ENCODE results near the gene NFIA. TPM values are rescaled to one million over a fixed set of nuclear protein-coding genes. Genes with fewer than 3 reads are reported as not detected.

NFIA gene
- total RNA-seq, 4 donors from 2014 or later, result 68.2 to 172 (median 101) TPM

DNA sequence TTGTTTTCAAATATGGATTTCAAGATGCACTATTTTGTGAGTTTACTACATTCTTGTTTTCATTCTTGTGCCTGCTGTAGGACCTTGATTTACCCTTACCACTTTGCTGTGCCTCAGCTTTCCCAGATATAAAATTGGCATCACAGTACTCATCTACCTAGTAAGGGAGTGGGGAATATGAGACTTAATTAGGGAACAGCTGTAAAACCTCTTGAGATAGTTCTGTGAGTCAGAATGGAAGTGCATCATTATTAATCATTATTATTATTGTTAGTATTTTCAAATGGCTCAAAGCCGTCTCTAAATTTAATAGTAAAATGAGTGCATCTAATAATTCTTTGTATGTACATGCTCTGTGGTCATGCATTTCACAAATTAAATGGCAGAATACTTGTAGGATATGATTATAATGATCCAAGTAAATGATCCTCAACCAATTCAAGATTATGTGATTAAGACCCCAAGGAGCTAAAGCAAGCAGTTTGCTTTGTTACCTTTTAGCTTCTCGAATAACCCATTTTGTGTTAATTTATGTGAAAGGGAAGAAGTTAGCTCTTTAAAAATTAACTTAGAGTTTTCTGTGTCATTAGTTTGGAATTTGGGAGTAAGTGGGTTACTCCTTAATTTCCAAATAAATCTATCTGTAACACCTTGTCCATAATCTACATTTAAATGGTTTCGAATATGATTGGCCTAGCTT is 155.4 kb downstream of the NFIA start:
- TF ChIP-seq, protein P1, sequence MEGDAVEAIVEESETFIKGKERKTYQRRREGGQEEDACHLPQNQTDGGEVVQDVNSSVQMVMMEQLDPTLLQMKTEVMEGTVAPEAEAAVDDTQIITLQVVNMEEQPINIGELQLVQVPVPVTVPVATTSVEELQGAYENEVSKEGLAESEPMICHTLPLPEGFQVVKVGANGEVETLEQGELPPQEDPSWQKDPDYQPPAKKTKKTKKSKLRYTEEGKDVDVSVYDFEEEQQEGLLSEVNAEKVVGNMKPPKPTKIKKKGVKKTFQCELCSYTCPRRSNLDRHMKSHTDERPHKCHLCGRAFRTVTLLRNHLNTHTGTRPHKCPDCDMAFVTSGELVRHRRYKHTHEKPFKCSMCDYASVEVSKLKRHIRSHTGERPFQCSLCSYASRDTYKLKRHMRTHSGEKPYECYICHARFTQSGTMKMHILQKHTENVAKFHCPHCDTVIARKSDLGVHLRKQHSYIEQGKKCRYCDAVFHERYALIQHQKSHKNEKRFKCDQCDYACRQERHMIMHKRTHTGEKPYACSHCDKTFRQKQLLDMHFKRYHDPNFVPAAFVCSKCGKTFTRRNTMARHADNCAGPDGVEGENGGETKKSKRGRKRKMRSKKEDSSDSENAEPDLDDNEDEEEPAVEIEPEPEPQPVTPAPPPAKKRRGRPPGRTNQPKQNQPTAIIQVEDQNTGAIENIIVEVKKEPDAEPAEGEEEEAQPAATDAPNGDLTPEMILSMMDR (IDR thresholded peaks at IDR 0.05; ENCODE audit: low read depth), result no peak

- TF ChIP-seq, protein P1 (IDR thresholded peaks at IDR 0.05; ENCODE audit: low read depth), result no peak
Measured at GRCh38 chr1:61238359-61238665, 156.0 kb downstream of the NFIA start.

- TF ChIP-seq, protein P1 (IDR thresholded peaks at IDR 0.05; ENCODE audit: low read depth), result no peak
Measured at GRCh38 chr1:61240878-61241277, 158.5 kb downstream of the NFIA start.

DNA sequence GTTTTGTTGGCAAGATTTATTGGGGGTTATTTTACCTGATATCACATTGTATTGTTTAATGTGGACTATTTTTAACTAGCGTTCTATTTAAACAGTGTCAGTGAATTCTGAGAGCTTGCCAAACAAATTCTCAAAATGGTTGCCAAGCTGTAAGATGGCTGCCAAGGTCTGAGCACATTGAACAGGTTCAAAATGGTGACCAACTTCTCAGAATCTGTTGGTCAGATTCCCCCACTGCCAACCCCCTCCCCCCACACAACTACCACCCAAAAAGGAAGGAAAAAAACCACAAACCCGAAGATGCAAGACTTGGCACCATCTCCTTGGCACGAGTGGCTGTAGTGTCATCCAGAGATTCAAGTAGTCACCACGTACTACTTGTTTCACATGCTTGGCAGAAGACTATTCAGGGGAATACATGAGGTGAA is 159.1 kb downstream of the NFIA start:
- TF ChIP-seq, protein P1 (IDR thresholded peaks at IDR 0.05; ENCODE audit: low read depth), result no peak

DNA sequence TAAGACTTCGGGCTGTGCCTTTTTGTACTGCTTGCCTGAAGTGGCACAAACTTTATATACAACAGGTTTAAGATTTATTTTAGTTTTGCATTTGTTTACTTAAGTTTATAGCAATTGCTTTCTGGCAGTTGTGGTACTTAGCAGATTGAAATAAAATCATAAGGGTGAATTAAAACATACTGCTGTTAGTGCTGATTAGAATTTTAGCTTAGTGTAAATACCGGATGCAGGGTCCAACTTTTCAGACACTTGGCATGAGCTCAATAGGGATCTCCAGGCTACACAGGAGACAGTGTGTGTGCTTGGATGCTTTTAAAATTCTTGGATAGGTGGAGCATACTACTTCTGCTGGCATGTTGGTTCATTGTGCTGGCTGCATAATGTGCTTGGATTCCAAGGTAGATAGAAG is 159.6 kb downstream of the NFIA start:
- TF ChIP-seq, protein P1 (IDR thresholded peaks at IDR 0.05; ENCODE audit: low read depth), result no peak

GRCh38 chr1:61244114-61244513 is 161.8 kb downstream of the NFIA start:
- TF ChIP-seq, protein P1 (IDR thresholded peaks at IDR 0.05; ENCODE audit: low read depth), result no peak

DNA sequence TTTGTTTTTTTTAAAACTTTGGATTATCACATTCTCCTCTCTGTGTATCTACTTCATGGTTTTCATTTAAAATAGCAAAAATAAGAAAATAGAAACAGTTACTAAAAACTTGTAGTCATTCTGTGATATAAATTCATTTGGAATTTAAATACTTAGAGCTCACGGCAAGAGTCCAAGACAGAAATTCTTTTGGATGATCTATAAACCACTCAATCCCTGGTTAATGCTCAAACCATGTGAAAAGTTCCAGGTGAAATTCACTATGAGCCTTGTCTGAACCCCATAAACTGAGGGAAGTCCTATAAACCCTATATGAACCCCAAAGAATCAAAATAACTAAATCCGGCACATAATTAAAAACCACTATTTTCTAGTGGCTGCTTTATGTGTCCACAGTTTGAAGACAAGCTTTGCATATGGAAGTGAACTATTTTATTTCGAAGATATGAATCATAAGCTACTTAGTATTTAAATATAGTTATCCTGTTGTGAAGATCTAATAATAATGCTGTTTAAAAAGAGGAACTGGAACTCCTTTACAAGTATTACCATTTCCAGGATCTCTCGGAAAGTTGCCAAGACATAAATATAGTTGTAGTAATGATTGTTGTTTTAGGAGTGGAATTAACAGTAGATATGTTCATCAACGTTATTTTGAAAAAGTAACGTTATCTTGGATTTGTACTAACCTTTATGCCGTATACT is 163.5 kb downstream of the NFIA start:
- TF ChIP-seq, protein P1 (IDR thresholded peaks at IDR 0.05; ENCODE audit: low read depth), result no peak

All from subcutaneous adipose tissue (tissue), 4 donors.